Aortic smooth muscle cell (primary cell): ENCODE results near the gene SLC29A2. TPM values are rescaled to one million over a fixed set of nuclear protein-coding genes. Genes with fewer than 3 reads are reported as not detected.

Source experiments
- total RNA-seq: library from RNA; depleted of rRNA; stranded (reverse); fragments of >200 nt; gene quantifications from 2 replicates; pipeline ENCODE4 v1.2.3, GENCODE V29; 2014

SLC29A2 gene, protein sequence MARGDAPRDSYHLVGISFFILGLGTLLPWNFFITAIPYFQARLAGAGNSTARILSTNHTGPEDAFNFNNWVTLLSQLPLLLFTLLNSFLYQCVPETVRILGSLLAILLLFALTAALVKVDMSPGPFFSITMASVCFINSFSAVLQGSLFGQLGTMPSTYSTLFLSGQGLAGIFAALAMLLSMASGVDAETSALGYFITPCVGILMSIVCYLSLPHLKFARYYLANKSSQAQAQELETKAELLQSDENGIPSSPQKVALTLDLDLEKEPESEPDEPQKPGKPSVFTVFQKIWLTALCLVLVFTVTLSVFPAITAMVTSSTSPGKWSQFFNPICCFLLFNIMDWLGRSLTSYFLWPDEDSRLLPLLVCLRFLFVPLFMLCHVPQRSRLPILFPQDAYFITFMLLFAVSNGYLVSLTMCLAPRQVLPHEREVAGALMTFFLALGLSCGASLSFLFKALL
- under 0.01 and 0.12 TPM in 2 replicates for total RNA-seq

GRCh38 chr11:66371627-66372415, at the start of gene SLC29A2:
Gene SLC29A2 (minus strand): TSS chr11:66371760. CDS start chr11:66371591, 169 bp downstream.

GRCh38 chr11:66420671-66421476, 49.3 kb upstream of the SLC29A2 start, which contains the start of gene NPAS4:
Gene NPAS4 (plus strand): TSS chr11:66421035. CDS start chr11:66421180, 145 bp downstream.

DNA sequence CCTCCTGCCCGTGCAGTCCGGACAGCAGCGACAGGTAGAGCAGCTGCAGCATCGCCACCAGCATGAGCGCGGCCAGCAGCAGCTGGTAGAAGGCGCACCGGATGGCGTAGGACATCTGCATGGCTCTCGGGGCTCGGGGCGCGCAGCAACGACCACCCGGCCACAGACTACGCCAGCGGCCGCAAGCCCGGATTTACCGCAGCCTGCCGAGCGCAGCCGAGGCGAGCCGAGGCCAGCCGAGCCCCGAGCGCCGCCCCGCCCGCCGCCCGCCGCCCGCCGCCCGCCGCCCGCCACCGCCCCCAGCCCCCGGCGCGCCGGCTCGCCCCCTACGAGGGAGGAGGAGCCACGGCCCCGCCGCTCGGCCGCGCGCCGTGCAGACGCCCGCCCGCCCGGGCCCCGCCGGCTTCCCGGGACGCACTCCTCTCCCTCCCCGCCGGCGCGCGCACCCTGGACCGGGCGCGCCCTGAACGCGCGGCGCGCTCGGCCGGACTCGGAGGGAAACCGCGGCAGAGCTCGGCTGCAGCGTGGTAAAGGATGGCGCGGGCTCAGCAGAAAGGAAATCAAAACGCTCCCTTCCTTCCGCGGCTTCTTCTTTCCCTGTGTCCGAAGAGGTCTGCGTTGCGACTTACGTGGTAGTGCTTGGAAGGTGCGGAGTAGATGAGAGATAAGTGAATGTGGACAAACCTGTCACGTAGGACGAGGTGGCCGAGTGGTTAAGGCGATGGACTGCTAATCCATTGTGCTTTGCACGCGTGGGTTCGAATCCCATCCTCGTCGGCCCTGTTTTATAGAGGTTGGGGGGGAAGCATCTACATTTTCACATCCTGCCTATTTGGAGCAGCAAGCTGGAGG, 23.9 kb downstream of the SLC29A2 start, which contains the start of gene B4GAT1:
Gene B4GAT1, minus strand, starts transcription at position 205 of the 852 bp plus-strand sequence. Its CDS starts 84 bp downstream, at position 121.

DNA sequence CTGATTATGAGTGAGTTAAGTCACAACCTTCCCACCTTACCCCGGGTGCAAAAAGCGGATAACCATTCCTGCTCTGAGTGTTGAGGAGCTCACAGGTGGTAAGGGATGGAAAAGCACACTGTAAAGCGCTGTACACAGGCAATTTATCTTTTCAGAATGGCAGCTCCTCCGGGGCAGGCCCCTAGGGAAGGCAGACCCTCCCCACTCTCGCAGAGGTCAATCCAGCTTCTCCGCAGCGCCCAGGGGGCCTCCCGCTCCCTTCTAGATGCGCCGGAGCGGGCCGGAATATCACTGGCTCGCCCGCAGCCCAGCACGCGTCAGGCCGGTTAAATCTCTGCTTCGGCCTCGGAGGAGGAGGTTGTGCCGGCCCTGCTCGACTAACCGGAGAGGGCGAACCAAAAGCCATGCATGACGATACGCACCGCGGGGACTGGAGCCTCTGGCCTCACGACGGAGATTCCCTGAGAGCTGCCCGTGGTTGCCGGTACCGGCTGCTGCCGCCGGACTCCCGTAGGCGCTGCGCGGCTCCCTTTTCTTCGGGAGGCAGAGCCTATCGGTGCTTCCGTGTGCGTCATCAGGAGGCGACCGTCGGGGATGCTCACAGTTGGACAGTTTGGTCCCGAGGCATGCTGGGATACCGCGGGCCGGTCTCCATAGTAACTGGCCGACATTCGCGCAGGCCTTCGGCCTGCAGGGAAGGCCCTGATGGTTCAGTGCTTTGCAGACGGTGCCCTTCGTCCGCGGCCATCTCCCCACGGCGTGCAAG, 26.8 kb downstream of the SLC29A2 start, which contains the start of gene BRMS1:
Gene BRMS1, minus strand, starts transcription at position 555 of the 766 bp plus-strand sequence. CDS start 2,870 bp downstream, outside the sequence.

DNA sequence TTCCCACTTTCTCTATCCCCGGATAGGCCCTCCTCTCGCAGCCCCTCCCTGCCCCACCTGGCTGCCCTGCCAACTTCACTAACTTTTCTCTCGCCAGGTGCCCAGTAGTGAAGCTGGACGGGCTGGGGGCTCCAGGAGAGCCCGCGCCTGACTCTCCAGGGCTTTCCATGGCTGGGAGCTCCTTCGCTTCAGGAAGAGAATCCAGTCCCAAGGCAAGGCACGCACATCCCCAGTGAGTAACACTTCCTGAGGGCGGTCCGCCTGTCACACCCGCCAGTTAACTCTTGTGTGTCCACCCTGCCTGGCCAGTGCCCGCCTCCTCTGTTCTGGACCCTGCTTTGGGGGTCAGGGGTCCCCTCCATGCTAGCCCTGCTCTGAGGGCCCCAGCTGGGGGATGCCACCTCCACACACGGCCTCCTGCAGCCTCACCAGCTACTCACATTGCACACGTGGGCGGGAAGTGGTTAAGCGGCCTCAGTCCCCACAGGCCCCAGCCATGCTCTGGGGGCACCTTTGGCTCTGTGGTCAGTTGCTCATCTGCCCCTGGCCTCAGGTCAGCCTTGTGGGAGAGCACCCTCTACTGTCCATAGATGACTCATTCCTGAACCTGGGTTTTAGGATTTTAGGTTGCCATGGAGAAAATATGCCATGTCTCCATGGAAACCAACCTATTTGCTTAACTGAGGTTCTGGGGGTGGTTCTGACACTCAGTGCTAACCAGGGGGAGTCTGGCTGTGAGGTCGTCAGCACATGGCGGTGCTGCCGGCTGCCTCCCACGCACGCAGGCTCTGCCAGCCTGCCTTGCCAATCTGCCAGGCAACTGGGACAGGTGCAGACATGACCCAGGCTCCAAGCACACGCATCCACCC, 35.1 kb downstream of the SLC29A2 start, which contains the start of gene RIN1:
Gene RIN1, minus strand, starts transcription at position 201 of the 869 bp plus-strand sequence. Its CDS starts 32 bp downstream, at position 169.

GRCh38 chr11:66316849-66317251, 54.7 kb downstream of the SLC29A2 start, which contains the start of gene CD248:
Gene CD248 (minus strand): TSS chr11:66317044. CDS start chr11:66317027, 17 bp downstream.

Other genes starting within 250 kb of the SLC29A2 start
- gene KLC2, start 114.1 kb downstream of the SLC29A2 start, total RNA-seq, result 14.9 and 17.7 TPM in 2 replicates
- 93.0 and 102 TPM in 2 replicates for gene RAB1B, start 103.1 kb downstream of the SLC29A2 start, total RNA-seq
- gene CNIH2, start 93.6 kb downstream of the SLC29A2 start, total RNA-seq, result 0.37 and 0.40 TPM in 2 replicates
- gene YIF1A, start 82.6 kb downstream of the SLC29A2 start, total RNA-seq, result 143 and 183 TPM in 2 replicates
- gene TMEM151A, start 79.9 kb downstream of the SLC29A2 start, total RNA-seq, result 0.13 and 0.25 TPM in 2 replicates
- gene CD248, start 54.7 kb downstream of the SLC29A2 start, total RNA-seq, result 21.9 and 23.3 TPM in 2 replicates
- gene RIN1, start 35.3 kb downstream of the SLC29A2 start, total RNA-seq, result 19.5 and 25.9 TPM in 2 replicates
- 50.1 and 58.0 TPM in 2 replicates for gene BRMS1, start 26.7 kb downstream of the SLC29A2 start, total RNA-seq
- 38.4 and 46.9 TPM in 2 replicates for gene B4GAT1, start 24.1 kb downstream of the SLC29A2 start, total RNA-seq
- not detected in 2 replicates for gene NPAS4, start 49.3 kb upstream of the SLC29A2 start, total RNA-seq
- 32.0 and 32.1 TPM in 2 replicates for gene MRPL11, start 67.1 kb upstream of the SLC29A2 start, total RNA-seq
- gene PELI3, start 95.1 kb upstream of the SLC29A2 start, total RNA-seq, result 11.1 TPM in 2 replicates
- gene DPP3, start 108.7 kb upstream of the SLC29A2 start, total RNA-seq, result 41.3 and 58.4 TPM in 2 replicates
- 25.4 and 28.5 TPM in 2 replicates for gene BBS1, start 138.9 kb upstream of the SLC29A2 start, total RNA-seq
- 8.8 and 10.6 TPM in 2 replicates for gene ZDHHC24, start 174.3 kb upstream of the SLC29A2 start, total RNA-seq
- 0.06 TPM in 1 of 2 replicates, not detected in the other for gene ACTN3, start 175.1 kb upstream of the SLC29A2 start, total RNA-seq
- gene CTSF, start 196.8 kb upstream of the SLC29A2 start, total RNA-seq, result 8.1 and 8.6 TPM in 2 replicates
- 0.26 and 0.44 TPM in 2 replicates for gene CCDC87, start 221.3 kb upstream of the SLC29A2 start, total RNA-seq
- 43.0 and 60.5 TPM in 2 replicates for gene CCS, start 221.4 kb upstream of the SLC29A2 start, total RNA-seq
- gene RBM14, start 244.9 kb upstream of the SLC29A2 start, total RNA-seq, result 21.4 and 24.4 TPM in 2 replicates